ENCODE data around the gene TCP11L2.

- TF ChIP-seq CTCF (IDR thresholded peaks at IDR 0.05; ENCODE audit: low read depth, low read length, poor library complexity, severe bottlenecking) (no peak), EZH2phosphoT487 (IDR thresholded peaks at IDR 0.05; ENCODE audit: borderline replicate concordance, low read length) (no peak)
These were observed 6.2 kb upstream of the TCP11L2 start for GRCh38 chr12:106296179-106296877.

Data from DOHH2 (cell line).